AG10803 (cell line): ENCODE data around the gene SLC25A41.
A peak's percentile ranks its signal among the peaks of the same experiment; 100 is the strongest.

ENCODE experiments used
- DNase-seq: peaks from one replicate; pipeline ENCODE4 v3.0.0; 2010; ENCODE audit warnings: low read depth
- H3K4me3 ChIP-seq: 2 replicates; pipeline ENCODE4 v1.5.1; 2011; ENCODE audit warnings: mild to moderate bottlenecking, low read length, control low read depth
- CTCF ChIP-seq: conservative IDR thresholded peaks from 2 replicates; pipeline ENCODE4 v1.5.1; 2011; ENCODE audit warnings: mild to moderate bottlenecking, low read length, control low read depth, inconsistent platforms

SLC25A41 gene

GRCh38 chr19:6433663-6434062 is at the start of gene SLC25A41:
Gene SLC25A41 (minus strand): TSS chr19:6433763. CDS start chr19:6433693, 70 bp downstream.
- DNase-seq = no peak
- TF ChIP-seq CTCF = no peak
- H3K4me3 ChIP-seq = no peak within 1 kb of the TSS

- no peak for DNase-seq
- H3K4me3 ChIP-seq = no peak overlapping the region
- TF ChIP-seq CTCF = no peak
Measured at GRCh38 chr19:6483235-6483634, 49.7 kb upstream of the SLC25A41 start.

- TF ChIP-seq CTCF = no peak
- H3K4me3 ChIP-seq = no peak overlapping the region
- DNase-seq = no peak
Measured at GRCh38 chr19:6482343-6482686, 48.8 kb upstream of the SLC25A41 start.

GRCh38 chr19:6481541-6482342 is 48.2 kb upstream of the SLC25A41 start, which contains the start of gene DENND1C:
Gene DENND1C (minus strand): TSS chr19:6481787. CDS start chr19:6481695, 92 bp downstream.
- no peak within 1 kb of the TSS for H3K4me3 ChIP-seq
- DNase-seq = no peak
- peak; percentile 46 for TF ChIP-seq CTCF

GRCh38 chr19:6480848-6481415 is 47.4 kb upstream of the SLC25A41 start:
- no peak for DNase-seq
- H3K4me3 ChIP-seq = no peak overlapping the region
- TF ChIP-seq CTCF = no peak

GRCh38 chr19:6479836-6480398 is 46.4 kb upstream of the SLC25A41 start:
- H3K4me3 ChIP-seq = no peak overlapping the region
- no peak for TF ChIP-seq CTCF
- DNase-seq = no peak

- no peak for DNase-seq
- no peak overlapping the region for H3K4me3 ChIP-seq
- no peak for TF ChIP-seq CTCF
Measured at GRCh38 chr19:6478815-6479214, 45.3 kb upstream of the SLC25A41 start.
